Ascending aorta (tissue), 2 donors: ENCODE results near the gene GLYR1. TPM values are rescaled to one million over a fixed set of nuclear protein-coding genes. Genes with fewer than 3 reads are reported as not detected.

Experiments
- DNase-seq, 2 donors: peaks; one replicate each; pipeline ENCODE4 v3.0.0-alpha.2; 2019; ENCODE audit warnings: low spot score in 2 of 2
- H3K27ac ChIP-seq, 2 donors: fragments of 200-600 bp; sonication (generic); one replicate each; pipeline ENCODE4 v1.5.1; 2016 to 2017; ENCODE audit warnings: mild to moderate bottlenecking in 1 of 2
- H3K27me3 ChIP-seq: fragments of 200-600 bp; sonication (generic); one replicate; pipeline ENCODE4 v1.5.1; 2017
- H3K36me3 ChIP-seq, 2 donors: fragments of 200-600 bp; sonication (generic); one replicate each; pipeline ENCODE4 v1.5.1; 2016
- H3K4me1 ChIP-seq, 2 donors: fragments of 200-600 bp; sonication (generic); one replicate each; pipeline ENCODE4 v1.5.1; 2016 to 2017; ENCODE audit warnings: mild to moderate bottlenecking in 1 of 2
- H3K4me3 ChIP-seq, 2 donors: fragments of 200-600 bp; sonication (generic); one replicate each; pipeline ENCODE4 v1.5.1; 2016 to 2017; ENCODE audit warnings: mild to moderate bottlenecking in 1 of 2
- H3K9me3 ChIP-seq, 2 donors: fragments of 200-600 bp; sonication (generic); one replicate each; pipeline ENCODE4 v1.5.1; 2016
- intact Hi-C: fragments of 100-400 bp; cut with DNase I; formaldehyde crosslinking; loops from one replicate; pipeline ENCODE4 v1.15.1; 2023
- total RNA-seq: library from RNA; depleted of rRNA; stranded (reverse); fragments of >200 nt; gene quantifications from one replicate; pipeline ENCODE4 v1.1.0, GENCODE V29; 2016
- TF ChIP-seq, protein P1 (sequence below), 3 experiments: fragments of 200-600 bp in 2 of 3; fragments of 450-650 bp in 1 of 3; sonication (generic) in 2 of 3; IDR thresholded peaks; one replicate each; pipeline ENCODE4 v1.5.1; 2016 to 2019; ENCODE audit warnings: antibody characterized with exemption in 3 of 3, mild to moderate bottlenecking in 1 of 3, moderate library complexity in 1 of 3

GLYR1 gene
- total RNA-seq, 1 donor from 2014 or later = 39.2 TPM

DNA sequence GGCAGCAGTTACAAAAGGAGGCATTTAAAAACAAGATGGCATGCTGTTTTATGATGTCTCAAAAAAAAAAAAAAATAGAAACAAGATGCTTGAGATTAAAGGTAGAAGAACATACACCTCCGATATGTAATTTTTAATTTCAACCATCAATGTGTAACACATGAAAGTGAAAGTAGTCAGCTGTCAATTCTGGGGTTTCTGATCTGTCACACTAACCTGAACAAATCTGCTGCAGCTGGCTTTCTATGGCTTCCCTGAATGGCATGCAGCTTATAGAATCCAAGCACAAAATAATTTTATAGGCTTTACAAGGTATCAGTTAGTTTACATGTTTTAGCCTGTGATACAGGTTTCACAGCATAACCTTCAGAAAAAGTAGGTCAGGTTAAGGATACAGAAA is 13.5 kb downstream of the GLYR1 start:
- DNase-seq = no peak
- TF ChIP-seq, protein P1, sequence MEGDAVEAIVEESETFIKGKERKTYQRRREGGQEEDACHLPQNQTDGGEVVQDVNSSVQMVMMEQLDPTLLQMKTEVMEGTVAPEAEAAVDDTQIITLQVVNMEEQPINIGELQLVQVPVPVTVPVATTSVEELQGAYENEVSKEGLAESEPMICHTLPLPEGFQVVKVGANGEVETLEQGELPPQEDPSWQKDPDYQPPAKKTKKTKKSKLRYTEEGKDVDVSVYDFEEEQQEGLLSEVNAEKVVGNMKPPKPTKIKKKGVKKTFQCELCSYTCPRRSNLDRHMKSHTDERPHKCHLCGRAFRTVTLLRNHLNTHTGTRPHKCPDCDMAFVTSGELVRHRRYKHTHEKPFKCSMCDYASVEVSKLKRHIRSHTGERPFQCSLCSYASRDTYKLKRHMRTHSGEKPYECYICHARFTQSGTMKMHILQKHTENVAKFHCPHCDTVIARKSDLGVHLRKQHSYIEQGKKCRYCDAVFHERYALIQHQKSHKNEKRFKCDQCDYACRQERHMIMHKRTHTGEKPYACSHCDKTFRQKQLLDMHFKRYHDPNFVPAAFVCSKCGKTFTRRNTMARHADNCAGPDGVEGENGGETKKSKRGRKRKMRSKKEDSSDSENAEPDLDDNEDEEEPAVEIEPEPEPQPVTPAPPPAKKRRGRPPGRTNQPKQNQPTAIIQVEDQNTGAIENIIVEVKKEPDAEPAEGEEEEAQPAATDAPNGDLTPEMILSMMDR (IDR thresholded peaks at IDR 0.05) = no peak
- H3K4me3 ChIP-seq = no peak overlapping the region
- intact Hi-C loops = no loop called here
- H3K27me3 ChIP-seq = no peaks in the 10 kb centered on the region
- H3K4me1 ChIP-seq = no peaks in the 10 kb centered on the region
- peaks cover 55 to 80% of the 10 kb centered on the region in 2 donors for H3K36me3 ChIP-seq
- H3K9me3 ChIP-seq = no peaks in the 10 kb centered on the region
- no peak overlapping the region for H3K27ac ChIP-seq

DNA sequence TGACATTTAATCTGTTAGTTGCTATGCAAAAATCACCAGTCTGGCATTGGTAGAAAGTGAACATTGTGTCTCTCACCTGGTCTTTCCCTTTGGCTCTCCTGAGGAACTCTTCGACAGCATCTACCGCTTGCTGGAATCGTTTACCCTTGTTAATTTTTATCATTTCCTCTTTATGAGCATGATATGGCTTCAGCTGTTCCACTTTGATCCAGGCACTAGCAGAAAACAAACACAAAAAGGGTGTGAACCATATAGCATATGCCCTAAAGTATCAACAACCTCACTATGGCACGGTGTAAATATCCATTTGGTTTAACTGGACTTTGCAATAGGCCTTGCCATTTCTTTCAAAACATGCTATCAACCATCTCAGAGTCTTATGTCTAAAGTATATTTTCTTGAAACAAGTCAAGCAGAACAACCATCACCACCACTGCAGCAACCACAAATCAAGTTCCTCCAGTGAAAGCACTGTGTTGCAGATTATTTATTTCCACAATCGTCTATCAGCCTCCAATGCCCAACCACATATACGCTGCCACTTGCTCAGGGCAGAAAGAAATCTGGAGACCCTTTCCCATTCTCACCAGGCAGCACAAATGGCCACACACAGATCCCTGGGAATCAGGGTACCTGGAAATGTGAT is 14.3 kb downstream of the GLYR1 start:
- intact Hi-C loops = no loop called here
- Histone ChIP-seq H3K9me3 (no peaks in the 10 kb centered on the region), H3K36me3 (peaks cover 59 to 84% of the 10 kb centered on the region in 2 donors), H3K27ac (no peak overlapping the region), H3K4me3 (no peak overlapping the region), H3K4me1 (no peaks in the 10 kb centered on the region), H3K27me3 (no peaks in the 10 kb centered on the region)
- TF ChIP-seq, protein P1 (IDR thresholded peaks at IDR 0.05) = no peak
- no peak for DNase-seq

GRCh38 chr16:4831616-4832015 is 15.5 kb downstream of the GLYR1 start:
- H3K27me3 ChIP-seq = no peaks in the 10 kb centered on the region
- peaks cover 69 to 84% of the 10 kb centered on the region in 2 donors for H3K36me3 ChIP-seq

DNA sequence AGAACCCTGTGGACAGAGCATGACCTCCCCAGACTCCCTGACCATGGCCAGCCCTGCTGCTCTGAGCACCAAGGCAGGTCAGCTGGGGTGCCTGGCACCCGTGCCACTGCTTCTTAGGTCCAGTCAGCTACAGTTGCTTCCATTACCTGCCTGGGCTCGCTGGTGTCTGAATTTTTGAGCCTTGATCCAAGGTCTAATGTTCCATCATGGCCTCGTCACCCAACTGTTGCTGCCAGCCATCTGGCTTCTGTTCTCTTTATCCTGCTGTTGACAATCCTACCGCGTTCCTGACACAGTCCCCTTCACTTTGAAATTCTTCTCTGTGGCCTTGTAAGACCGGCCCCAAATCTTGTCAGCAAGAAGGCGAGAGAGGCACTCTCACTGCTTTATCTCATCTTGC is 16.7 kb downstream of the GLYR1 start:
- no peaks in the 10 kb centered on the region for H3K27me3 ChIP-seq
- H3K9me3 ChIP-seq = no peaks in the 10 kb centered on the region
- peaks cover 81 to 86% of the 10 kb centered on the region in 2 donors for H3K36me3 ChIP-seq
- H3K4me3 ChIP-seq = no peak overlapping the region
- TF ChIP-seq, protein P1 (IDR thresholded peaks at IDR 0.05) = no peak
- no peak overlapping the region for H3K27ac ChIP-seq
- DNase-seq = no peak
- no peaks in the 10 kb centered on the region for H3K4me1 ChIP-seq
- intact Hi-C loops = no loop called here

More at GRCh38 chr16:4831616-4832015, 15.5 kb downstream of the GLYR1 start:
- H3K4me3 ChIP-seq = no peak overlapping the region
- no peak for DNase-seq
- H3K9me3 ChIP-seq = no peaks in the 10 kb centered on the region
- intact Hi-C loops = no loop called here
- H3K4me1 ChIP-seq = no peaks in the 10 kb centered on the region
- H3K27ac ChIP-seq = no peak overlapping the region
- TF ChIP-seq, protein P1 (IDR thresholded peaks at IDR 0.05) = no peak

DNA sequence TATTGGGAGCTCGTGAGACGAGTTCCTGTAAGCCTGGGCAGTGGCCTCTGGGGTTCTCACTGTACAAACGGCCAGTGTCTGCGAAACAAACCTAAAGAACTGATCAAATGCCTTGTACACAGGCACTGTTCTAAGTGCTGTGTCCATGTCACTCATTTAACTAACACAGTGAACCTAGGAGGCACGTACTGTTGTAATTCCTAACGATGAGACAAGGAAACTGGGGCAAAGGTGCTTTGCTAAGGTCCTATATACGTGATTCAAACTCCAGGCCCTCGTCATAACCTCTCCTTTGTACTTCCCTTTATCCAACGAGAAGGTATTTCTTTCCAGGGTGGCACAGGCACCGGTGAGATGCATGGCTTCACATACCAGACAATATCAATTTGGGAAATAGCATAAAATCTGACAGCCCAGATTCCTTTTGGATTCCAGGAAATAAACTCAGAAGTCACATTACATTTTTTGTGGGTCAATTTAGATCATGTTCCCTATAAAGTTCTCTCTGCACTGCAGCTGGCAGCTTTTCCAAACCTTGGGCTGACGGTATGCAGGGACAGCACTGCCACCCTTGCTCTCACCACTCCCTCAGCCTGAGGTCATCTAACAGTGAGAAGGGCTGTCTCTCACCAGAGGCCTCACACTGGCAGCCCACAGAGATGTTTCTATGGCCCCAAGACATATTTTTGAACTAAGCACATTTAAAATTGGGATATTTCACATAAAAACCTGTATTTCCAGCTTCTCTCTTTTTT is 18.3 kb downstream of the GLYR1 start:
- TF ChIP-seq, protein P1 (IDR thresholded peaks at IDR 0.05) = no peak
- no peak overlapping the region for H3K27ac ChIP-seq
- no peaks in the 10 kb centered on the region for H3K9me3 ChIP-seq
- no peak for DNase-seq
- intact Hi-C loops = no loop called here
- no peak overlapping the region for H3K4me3 ChIP-seq
- no peaks in the 10 kb centered on the region for H3K4me1 ChIP-seq
- H3K27me3 ChIP-seq = no peaks in the 10 kb centered on the region
- peaks cover 96% of the 10 kb centered on the region in 2 donors for H3K36me3 ChIP-seq
